Fibroblast of lung (primary cell): ENCODE results near the gene RPL29. TPM values are rescaled to one million over a fixed set of nuclear protein-coding genes. Genes with fewer than 3 reads are reported as not detected.
"Not testable (repeated sequence)": the region's sequence is repeated elsewhere in the genome, so short reads cannot be mapped to it uniquely, and the experiment has no call there.

ENCODE experiments used
- DNase-seq, 2 donors: peaks; one replicate each; pipeline versions ENCODE4 v3.0.0 to v3.0.0-alpha.2; 2010; ENCODE audit warnings: low read depth in 2 of 2
- H2AFZ ChIP-seq: 2 replicates; pipeline ENCODE4 v1.5.1; 2012; ENCODE audit warnings: low read length, control low read depth, inconsistent platforms
- H3K27ac ChIP-seq: 2 replicates; pipeline ENCODE4 v1.5.1; 2011; ENCODE audit warnings: low read length, control low read depth; ENCODE audit not compliant: insufficient read depth
- H3K27me3 ChIP-seq: 2 replicates; pipeline ENCODE4 v1.5.1; 2011; ENCODE audit warnings: mild to moderate bottlenecking, low read length; ENCODE audit not compliant: control insufficient read depth, insufficient read depth
- H3K36me3 ChIP-seq: 2 replicates; pipeline ENCODE4 v1.5.1; 2011; ENCODE audit warnings: low read length; ENCODE audit not compliant: control insufficient read depth, insufficient read depth
- H3K4me1 ChIP-seq: 2 replicates; pipeline ENCODE4 v1.5.1; 2011; ENCODE audit warnings: low read length; ENCODE audit not compliant: control insufficient read depth, insufficient read depth; ENCODE audit errors: extremely low read depth
- H3K4me2 ChIP-seq: 2 replicates; pipeline ENCODE4 v1.5.1; 2011; ENCODE audit warnings: low read length, control low read depth; ENCODE audit not compliant: insufficient read depth; ENCODE audit errors: extremely low read depth
- H3K4me3 ChIP-seq, 4 experiments: fragments of 200-600 bp in 1 of 4; sonication (generic) in 1 of 4; replicated peaks in 1 of 4; 2 replicates each; pipeline ENCODE4 v1.5.1; 2011 to 2016; ENCODE audit warnings: low read length in 4 of 4, low read depth in 3 of 4, mild to moderate bottlenecking in 3 of 4, control low read depth in 2 of 4, inconsistent platforms in 1 of 4, mixed read lengths in 1 of 4; ENCODE audit not compliant: insufficient read depth in 1 of 4; ENCODE audit errors: control extremely low read depth in 1 of 4
- H3K79me2 ChIP-seq: 2 replicates; pipeline ENCODE4 v1.5.1; 2012; ENCODE audit warnings: mild to moderate bottlenecking, low read length, inconsistent platforms; ENCODE audit not compliant: control insufficient read depth, insufficient read depth
- H3K9ac ChIP-seq: 2 replicates; pipeline ENCODE4 v1.5.1; 2011; ENCODE audit warnings: mild to moderate bottlenecking, low read length, control low read depth; ENCODE audit not compliant: insufficient read depth
- H3K9me3 ChIP-seq: 2 replicates; pipeline ENCODE4 v1.5.1; 2012; ENCODE audit warnings: low read depth, low read length; ENCODE audit not compliant: control insufficient read depth, insufficient read depth
- H4K20me1 ChIP-seq: 2 replicates; pipeline ENCODE4 v1.5.1; 2011; ENCODE audit warnings: low read length; ENCODE audit not compliant: control insufficient read depth, insufficient read depth; ENCODE audit errors: extremely low read depth
- CTCF ChIP-seq, 2 donors: IDR thresholded peaks in 1 of 2; conservative IDR thresholded peaks in 1 of 2; 1 replicate in 1 of 2; 2 replicates in 1 of 2; pipeline ENCODE4 v1.5.1; 2011 to 2012; ENCODE audit warnings: low read length in 2 of 2, control low read depth in 1 of 2, inconsistent platforms in 1 of 2, low read depth in 1 of 2, mild to moderate bottlenecking in 1 of 2
- EZH2 ChIP-seq: IDR thresholded peaks from 2 replicates; pipeline ENCODE4 v1.5.1; 2012; ENCODE audit warnings: low read length, control low read depth, mild to moderate bottlenecking; ENCODE audit errors: missing control alignments
- polyA plus RNA-seq, 2 donors: library from polyadenylated mRNA; depleted of rRNA in 1 of 2; stranded (reverse) in 1 of 2; unstranded in 1 of 2; fragments of >200 nt; gene quantifications; 2 replicates each; pipeline ENCODE4 v1.2.1, GENCODE V29; 2011 to 2012; ENCODE audit warnings: missing spikeins in 1 of 2
- total RNA-seq: library from RNA; depleted of rRNA; stranded (reverse); fragments of >200 nt; gene quantifications from 2 replicates; pipeline ENCODE4 v1.2.1, GENCODE V29; 2014

Gene RPL29
- total and polyA plus RNA-seq, 2 donors (not counting 1 experiment from before 2014, with no cell fraction given) = 1,076 to 1,512 TPM

- Histone ChIP-seq H3K9me3 (no peaks in the 10 kb centered on the region), H3K9ac (peak overlapping the region; percentile 91), H3K27me3 (no peaks in the 10 kb centered on the region), H3K79me2 (peaks cover 28% of the 10 kb centered on the region), H4K20me1 (no peaks in the 10 kb centered on the region), H3K4me2 (peak overlapping the region; percentile 96), H3K4me1 (peaks cover 14% of the 10 kb centered on the region), H3K27ac (peak overlapping the region; percentile 93), H3K4me3 (peak overlapping the region; percentile 96 to 100 (median 99)), H2AFZ (no peak overlapping the region), H3K36me3 (peaks cover 16% of the 10 kb centered on the region)
- no peak for TF ChIP-seq CTCF (conservative IDR thresholded peaks at IDR 0.05 in 1 of 2, IDR thresholded peaks at IDR 0.05 in 1 of 2; ENCODE audit: low read depth in 1 of 2, low read length in 2 of 2)
- no peak for TF ChIP-seq EZH2
- no peak for DNase-seq
These were observed 1.2 kb downstream of the RPL29 start for GRCh38 chr3:51994530-51994929.

DNA sequence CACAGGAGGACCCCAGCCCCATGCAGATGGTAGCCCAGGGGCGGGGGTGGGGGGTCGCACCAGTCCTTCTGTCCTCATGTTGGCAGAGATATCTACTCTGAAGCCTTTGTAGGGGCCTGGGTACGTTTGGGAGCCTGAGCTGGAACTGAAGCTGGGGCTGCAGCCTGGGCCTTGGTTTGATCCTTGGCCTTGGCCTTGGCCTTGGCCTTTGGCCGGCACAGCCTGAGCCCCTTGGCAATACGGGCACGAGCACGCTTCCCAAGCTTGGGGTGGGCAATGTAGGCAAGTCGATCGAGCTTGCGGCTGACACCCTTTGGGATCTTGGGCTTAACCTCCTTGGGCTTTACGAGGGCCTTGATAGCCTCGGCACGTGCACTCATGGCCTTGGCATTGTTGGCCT, 2.0 kb downstream of the RPL29 start:
- H4K20me1 ChIP-seq, H3K9ac ChIP-seq, H3K27ac ChIP-seq, H3K4me2 ChIP-seq, H3K27me3 ChIP-seq, H3K9me3 ChIP-seq, H3K4me3 ChIP-seq, DNase-seq, H2AFZ ChIP-seq: not testable (repeated sequence)
- Histone ChIP-seq H3K4me1 (peaks cover 16% of the 10 kb centered on the region), H3K36me3 (peaks cover 18% of the 10 kb centered on the region), H3K79me2 (peaks cover 28% of the 10 kb centered on the region)

GRCh38 chr3:51992017-51992682, 3.5 kb downstream of the RPL29 start:
- Histone ChIP-seq H4K20me1 (no peaks in the 10 kb centered on the region), H2AFZ (no peak overlapping the region), H3K9me3 (no peaks in the 10 kb centered on the region), H3K4me1 (peaks cover 16% of the 10 kb centered on the region), H3K27ac (no peak overlapping the region), H3K79me2 (peaks cover 28% of the 10 kb centered on the region), H3K9ac (no peak overlapping the region), H3K36me3 (peaks cover 18% of the 10 kb centered on the region), H3K4me3 (no peak overlapping the region), H3K27me3 (no peaks in the 10 kb centered on the region), H3K4me2 (no peak overlapping the region)
- TF ChIP-seq EZH2 = no peak
- TF ChIP-seq CTCF (conservative IDR thresholded peaks at IDR 0.05 in 1 of 2, IDR thresholded peaks at IDR 0.05 in 1 of 2; ENCODE audit: low read depth in 1 of 2, low read length in 2 of 2) = no peak
- no peak for DNase-seq

- H3K4me3 ChIP-seq, H2AFZ ChIP-seq, DNase-seq, H3K27ac ChIP-seq, H4K20me1 ChIP-seq, H3K27me3 ChIP-seq, H3K4me2 ChIP-seq, H3K9ac ChIP-seq, H3K9me3 ChIP-seq: not testable (repeated sequence)
- Histone ChIP-seq H3K4me1 (peaks cover 16% of the 10 kb centered on the region), H3K79me2 (peaks cover 27% of the 10 kb centered on the region), H3K36me3 (peaks cover 18% of the 10 kb centered on the region)
These were observed 5.2 kb downstream of the RPL29 start for GRCh38 chr3:51990501-51990971.
